Hindlimb muscle (tissue), 1 donor: ENCODE results near the gene RCBTB2. TPM values are rescaled to one million over a fixed set of nuclear protein-coding genes. Genes with fewer than 3 reads are reported as not detected.

Experiments used
- DNase-seq: peaks from one replicate; pipeline ENCODE4 v3.0.0-alpha.2; 2013
- polyA plus RNA-seq: library from polyadenylated mRNA; unstranded; fragments of 120-200 nt; gene quantifications from one replicate; pipeline ENCODE4 v1.2.1, GENCODE V29; 2013; ENCODE audit not compliant: insufficient read length

The RCBTB2 gene
- polyA plus RNA-seq, 1 donor, result 21.6 TPM

DNA sequence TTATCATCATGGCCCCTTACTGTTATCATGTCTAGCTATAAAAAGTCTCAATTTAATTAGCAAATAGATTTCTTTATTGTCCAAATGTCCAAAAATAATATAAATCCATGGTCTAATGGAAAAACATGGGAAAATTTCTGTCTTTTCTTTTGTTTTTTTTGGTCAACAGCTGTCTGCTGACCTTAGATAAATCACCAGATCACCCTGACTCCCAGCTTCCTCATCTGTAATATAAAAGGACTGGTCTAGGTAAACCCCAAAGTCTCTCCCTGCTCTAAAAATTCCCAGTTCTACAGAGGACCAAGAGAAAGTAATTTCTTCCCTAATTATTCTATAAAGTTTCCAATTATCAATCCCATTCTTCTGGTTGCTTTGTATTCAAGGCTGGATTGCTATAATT is 30.7 kb upstream of the RCBTB2 start:
- DNase-seq, result no peak

- no peak for DNase-seq
Observed at GRCh38 chr13:48562296-48563066, 29.6 kb upstream of the RCBTB2 start.

GRCh38 chr13:48561466-48562235 is 28.8 kb upstream of the RCBTB2 start:
- DNase-seq, result no peak

GRCh38 chr13:48560657-48561337 is 27.9 kb upstream of the RCBTB2 start:
- DNase-seq, result no peak

DNA sequence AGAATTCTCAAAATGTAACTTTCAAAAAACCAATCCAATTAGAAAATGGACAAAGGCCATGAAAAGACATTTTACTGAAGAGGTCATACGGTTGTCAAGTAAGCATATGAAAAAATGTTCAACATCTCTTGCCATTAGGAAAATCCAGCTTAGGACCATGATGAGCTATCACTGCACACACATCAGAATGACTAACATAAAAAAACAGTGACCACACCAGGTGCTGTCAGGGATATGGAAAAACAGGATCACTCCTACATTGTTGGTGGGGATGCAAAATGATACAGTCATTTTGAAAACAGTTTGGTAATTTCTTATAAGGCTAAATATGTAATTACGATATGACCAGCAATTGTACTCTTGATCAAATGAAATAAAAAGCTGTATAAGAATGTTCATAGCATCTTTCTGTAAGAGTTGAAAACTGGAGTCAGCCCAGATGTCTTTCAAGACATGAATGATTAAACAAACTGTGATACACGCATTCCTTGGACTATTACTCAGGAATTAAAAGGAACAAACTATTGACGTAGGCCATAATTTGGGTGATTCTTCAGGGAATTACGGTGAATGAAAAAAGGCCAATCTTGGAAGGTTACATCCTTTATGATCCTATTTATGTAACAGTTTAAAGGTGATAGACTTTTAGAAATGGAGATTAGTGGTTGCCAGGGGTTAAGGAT is 26.9 kb upstream of the RCBTB2 start:
- no peak for DNase-seq

DNA sequence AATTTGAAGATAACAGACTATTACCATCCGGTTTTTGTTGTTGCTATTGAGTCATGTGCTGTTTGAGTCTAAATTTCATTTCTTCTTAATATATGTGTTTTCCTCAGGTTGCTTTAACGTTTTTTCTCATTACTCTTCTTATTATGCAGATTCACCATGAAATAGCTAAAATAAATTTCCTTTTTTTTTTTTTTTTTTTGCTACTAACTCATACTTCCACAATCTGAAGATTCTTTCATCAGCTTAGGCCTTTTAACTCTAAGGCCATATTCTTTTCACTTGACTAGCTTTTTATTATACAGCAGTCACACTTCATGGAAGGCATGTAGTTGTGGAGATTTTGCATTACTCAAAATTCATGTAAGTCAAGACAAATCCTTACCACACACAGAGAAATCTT is 23.9 kb upstream of the RCBTB2 start:
- no peak for DNase-seq

GRCh38 chr13:48555441-48555840 is 22.6 kb upstream of the RCBTB2 start:
- DNase-seq, result no peak

DNA sequence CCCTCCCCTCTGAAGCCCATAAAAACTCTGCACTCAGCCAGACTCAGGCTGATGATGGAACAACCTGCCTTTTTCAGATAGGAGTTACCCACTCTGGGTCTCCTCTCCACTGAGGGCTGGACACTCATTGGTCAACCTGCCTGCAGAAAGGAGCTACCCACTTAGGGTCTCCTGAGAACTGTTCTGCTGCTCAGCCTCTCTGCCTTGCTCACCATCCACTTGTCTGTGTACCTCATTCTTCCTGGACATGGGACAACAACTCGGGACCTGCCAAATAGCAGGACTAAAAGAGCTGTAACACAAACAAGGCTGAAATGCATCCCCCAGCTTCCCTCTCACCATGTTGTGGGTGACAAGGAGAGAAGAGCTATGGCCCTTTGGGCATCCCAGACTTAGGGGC is 18.4 kb upstream of the RCBTB2 start:
- no peak for DNase-seq

GRCh38 chr13:48549658-48550057 is 16.8 kb upstream of the RCBTB2 start:
- DNase-seq, result no peak

- DNase-seq, result no peak
Observed at GRCh38 chr13:48547663-48548092, 14.8 kb upstream of the RCBTB2 start.

DNA sequence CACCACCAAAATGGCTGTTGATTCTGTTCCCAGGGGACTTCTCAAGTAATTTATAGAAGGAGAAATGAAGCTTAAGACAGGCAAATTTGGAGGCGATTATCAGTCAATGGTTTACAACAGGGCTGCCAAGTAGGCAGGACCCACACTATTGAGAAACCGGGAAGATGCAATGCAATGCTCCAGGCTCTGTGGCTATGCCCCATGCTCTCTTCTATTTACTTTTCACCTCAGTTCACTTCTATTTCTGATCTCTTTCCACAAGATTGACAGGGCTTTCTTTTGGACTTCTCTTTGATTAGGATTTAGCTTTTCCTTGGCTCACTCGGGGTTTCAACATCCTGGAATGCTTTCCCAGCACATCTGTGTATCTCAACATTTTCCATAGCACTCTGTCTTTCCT is 12.7 kb upstream of the RCBTB2 start:
- DNase-seq, result no peak

DNA sequence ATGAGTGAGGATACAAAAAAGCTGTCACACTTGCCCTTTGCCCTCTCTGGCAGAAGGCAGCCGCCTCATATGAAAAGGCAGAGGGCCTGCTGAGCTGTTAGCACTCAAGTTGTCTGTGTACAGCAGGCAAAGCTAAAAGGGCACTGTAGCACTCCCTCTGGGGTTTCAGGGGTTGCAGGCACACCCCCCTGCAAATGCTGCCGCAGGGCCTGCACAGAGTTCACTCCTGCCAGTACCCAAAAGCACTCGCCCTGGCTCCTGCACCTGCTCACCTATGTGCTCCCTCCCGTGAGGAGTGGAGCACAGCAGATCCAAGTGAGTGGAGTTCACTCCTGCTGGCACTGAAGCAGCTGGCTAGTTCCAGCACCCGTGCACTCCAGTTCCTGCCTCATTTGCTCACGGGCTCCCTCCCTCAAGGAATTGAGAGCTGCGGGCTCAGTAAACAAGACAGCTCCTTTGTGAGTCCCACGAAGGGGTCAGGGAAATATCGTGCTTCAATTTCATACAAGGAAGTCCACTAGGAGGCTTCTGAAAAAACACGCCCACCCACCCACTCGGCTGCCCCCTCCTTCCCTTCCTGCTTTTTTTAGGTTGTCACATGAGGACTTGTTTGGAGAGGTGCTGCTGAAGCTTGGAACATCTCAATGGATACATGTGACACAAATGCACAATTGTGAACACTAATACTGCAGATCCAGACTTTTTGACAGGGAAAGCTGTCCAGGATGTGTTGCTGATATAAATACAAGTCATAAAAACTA is 9.9 kb upstream of the RCBTB2 start:
- DNase-seq, result peak; percentile 44

DNA sequence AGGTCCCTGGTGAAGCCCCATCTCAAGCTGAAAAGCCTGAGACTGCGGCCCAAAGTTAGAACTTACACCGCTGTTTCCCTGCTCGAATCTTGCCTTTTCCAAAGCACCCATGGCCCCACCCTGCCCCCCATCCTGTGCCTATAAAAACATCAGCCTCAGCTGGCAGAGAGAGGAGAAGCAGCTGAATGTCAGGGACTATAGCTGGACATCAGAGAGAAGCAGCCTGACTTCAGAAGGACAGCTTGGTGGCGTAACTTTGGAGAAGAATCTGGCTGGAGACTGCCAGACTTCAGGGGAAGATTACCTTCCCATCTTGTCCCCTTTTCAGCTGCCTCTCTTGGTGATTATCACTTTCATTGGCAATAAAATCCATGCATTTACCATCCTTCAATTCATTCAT is 9.3 kb upstream of the RCBTB2 start:
- DNase-seq, result peak; percentile 11

GRCh38 chr13:48539550-48539949 is 6.7 kb upstream of the RCBTB2 start:
- no peak for DNase-seq

- DNase-seq, result no peak
Observed at GRCh38 chr13:48536621-48537250, 3.9 kb upstream of the RCBTB2 start.

DNA sequence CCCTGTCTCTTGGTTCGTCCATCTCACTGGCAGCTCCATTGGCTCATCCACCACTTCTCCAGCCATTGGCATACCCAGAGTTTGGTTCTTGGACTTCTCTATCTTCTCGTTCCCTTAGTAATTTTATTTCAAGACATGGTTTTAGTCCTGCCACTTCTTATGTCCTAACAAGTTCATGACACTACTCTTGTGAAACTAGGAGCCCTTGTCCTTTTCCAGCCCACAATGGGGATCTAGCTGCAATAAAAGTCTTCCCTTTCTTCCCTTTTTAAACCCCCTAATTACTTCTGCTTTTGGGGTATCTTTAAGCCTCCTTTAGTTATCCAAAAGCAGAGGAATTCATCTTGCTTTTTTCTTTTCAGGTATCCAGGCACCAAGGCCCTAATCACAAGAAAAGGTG is 2.9 kb upstream of the RCBTB2 start:
- DNase-seq, result no peak

- DNase-seq, result no peak
Observed at GRCh38 chr13:48534911-48535501, 2.1 kb upstream of the RCBTB2 start.

GRCh38 chr13:48533961-48534600 is 1.2 kb upstream of the RCBTB2 start:
- no peak for DNase-seq

- DNase-seq, result no peak
Observed at GRCh38 chr13:48532256-48532505, 699 bp downstream of the RCBTB2 start.

DNA sequence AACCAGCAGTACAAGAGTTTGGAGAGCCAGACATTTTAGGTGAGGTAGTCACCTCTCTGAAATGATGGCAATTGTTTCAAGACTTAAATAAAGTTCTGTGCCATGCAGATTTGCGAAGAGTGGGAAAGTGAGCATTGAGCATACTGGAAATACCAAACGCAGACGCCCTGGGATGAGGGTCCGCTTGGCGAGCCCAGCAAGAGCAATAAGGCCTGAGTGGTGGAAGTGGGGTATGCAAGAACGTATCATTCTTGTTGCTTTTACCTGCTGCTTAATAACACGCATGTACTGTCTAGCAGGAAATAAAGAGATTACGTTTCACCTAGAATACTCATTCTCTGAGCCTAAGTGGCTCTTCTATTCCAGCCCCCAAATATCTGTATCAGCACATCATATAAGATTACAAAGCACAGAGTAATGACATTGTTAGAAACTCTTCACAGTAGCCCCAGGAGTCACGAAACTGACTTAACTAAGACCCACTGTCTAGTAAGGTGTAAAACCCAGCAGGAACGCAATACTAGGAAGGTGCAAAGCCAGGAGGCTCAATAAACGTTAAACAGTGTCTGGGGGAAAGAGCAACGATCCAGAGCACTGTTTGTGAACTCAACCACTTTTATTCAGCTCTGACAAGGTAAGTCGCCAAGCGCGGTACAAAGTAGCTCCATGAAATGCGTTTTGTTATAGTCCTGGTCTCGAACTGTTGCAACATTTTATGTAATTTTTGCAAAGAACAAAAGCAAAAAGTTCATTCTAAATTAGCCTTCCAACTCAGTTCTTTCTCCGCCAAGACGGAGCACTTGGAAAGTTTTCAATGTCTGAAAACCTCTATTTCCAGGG is 1.2 kb downstream of the RCBTB2 start:
- no peak for DNase-seq
